WTC11 (cell line): ENCODE data around the gene RNASEH1. TPM values are rescaled to one million over a fixed set of nuclear protein-coding genes. Genes with fewer than 3 reads are reported as not detected.
"Not testable (repeated sequence)": the region's sequence is repeated elsewhere in the genome, so short reads cannot be mapped to it uniquely, and the experiment has no call there.

ENCODE experiments used
- ATAC-seq: fragments of 200-7000 bp; cut with Tn5 transposase; 2 replicates; pipeline ENCODE4 v1.10.0; 2021; ENCODE audit warnings: mild to moderate bottlenecking, moderate library complexity
- CTCF ChIA-PET: fragments of 300-600 bp; sonication (Branson Sonifier 250); formaldehyde crosslinking; loops from one replicate; lab custom pipeline; 2021; ENCODE audit warnings: antibody characterized with exemption; lab: Charles Lee
- POLR2A ChIA-PET: fragments of 350-600 bp; sonication (Branson Sonifier 250); formaldehyde crosslinking; loops from one replicate; lab custom pipeline; 2021; ENCODE audit warnings: antibody characterized with exemption; lab: Charles Lee
- DNase-seq: peaks from one replicate; pipeline ENCODE4 v3.0.0; 2021; ENCODE audit warnings: low spot score
- H3K27ac Mint-ChIP-seq: 2 replicates; pipeline ENCODE4 v1.8.0; 2021; ENCODE audit warnings: mixed read lengths
- H3K27me3 Mint-ChIP-seq: 2 replicates; pipeline ENCODE4 v1.8.0; 2021; ENCODE audit warnings: low read depth, mild to moderate bottlenecking, moderate library complexity, mixed read lengths
- H3K36me3 Mint-ChIP-seq: 2 replicates; pipeline ENCODE4 v1.8.0; 2021; ENCODE audit warnings: mixed read lengths
- H3K4me1 Mint-ChIP-seq: 2 replicates; pipeline ENCODE4 v1.8.0; 2022; ENCODE audit warnings: mixed read lengths
- H3K4me3 Mint-ChIP-seq: 2 replicates; pipeline ENCODE4 v1.8.0; 2021; ENCODE audit warnings: mild to moderate bottlenecking, moderate library complexity, mixed read lengths
- H3K9me3 Mint-ChIP-seq: 2 replicates; pipeline ENCODE4 v1.8.0; 2021; ENCODE audit warnings: mixed read lengths
- AFF4 ChIP-seq: sonication (generic); formaldehyde crosslinking; IDR thresholded peaks from 2 replicates; pipeline ENCODE4 v1.8.1; 2023; ENCODE audit warnings: mild to moderate bottlenecking, missing genetic modification reagents, borderline replicate concordance
- ATF1 ChIP-seq: sonication (generic); formaldehyde crosslinking; IDR thresholded peaks from 2 replicates; pipeline ENCODE4 v1.8.1; 2023; ENCODE audit warnings: mild to moderate bottlenecking, moderate library complexity, missing genetic modification reagents
- ATF2 ChIP-seq: sonication (generic); formaldehyde crosslinking; IDR thresholded peaks from 2 replicates; pipeline ENCODE4 v1.8.1; 2022; ENCODE audit warnings: low read depth, missing genetic modification reagents, borderline replicate concordance
- ATF6 ChIP-seq: sonication (generic); formaldehyde crosslinking; IDR thresholded peaks from 2 replicates; pipeline ENCODE4 v1.8.1; 2023; ENCODE audit warnings: mild to moderate bottlenecking, missing genetic modification reagents
- ERG ChIP-seq: fragments of 250-450 bp; sonication (Bioruptor Pico); IDR thresholded peaks from 2 replicates; pipeline ENCODE4 v1.8.0; 2021; ENCODE audit warnings: mild to moderate bottlenecking
- ESRRA ChIP-seq: sonication (generic); formaldehyde crosslinking; IDR thresholded peaks from 2 replicates; pipeline ENCODE4 v1.8.1; 2022; ENCODE audit warnings: mild to moderate bottlenecking, missing genetic modification reagents, borderline replicate concordance
- GABPB1 ChIP-seq: sonication (generic); formaldehyde crosslinking; IDR thresholded peaks from 2 replicates; pipeline ENCODE4 v1.8.1; 2023; ENCODE audit warnings: mild to moderate bottlenecking, missing genetic modification reagents
- SMAD4 ChIP-seq: sonication (generic); formaldehyde crosslinking; IDR thresholded peaks from 2 replicates; pipeline ENCODE4 v1.8.0; 2022; ENCODE audit warnings: mild to moderate bottlenecking, missing genetic modification reagents
- SOX15 ChIP-seq: fragments of 250-450 bp; sonication (Bioruptor Pico); IDR thresholded peaks from 2 replicates; pipeline ENCODE4 v1.9.0; 2021; ENCODE audit warnings: mild to moderate bottlenecking
- TEAD4 ChIP-seq: sonication (generic); formaldehyde crosslinking; IDR thresholded peaks from 2 replicates; pipeline ENCODE4 v1.8.0; 2022; ENCODE audit warnings: mild to moderate bottlenecking, missing genetic modification reagents
- ZMAT4 ChIP-seq: fragments of 250-450 bp; sonication (Bioruptor Pico); IDR thresholded peaks from 2 replicates; pipeline ENCODE4 v1.9.0; 2021; ENCODE audit warnings: mild to moderate bottlenecking
- ZNF317 ChIP-seq: sonication (generic); formaldehyde crosslinking; IDR thresholded peaks from 2 replicates; pipeline ENCODE4 v1.8.1; 2023; ENCODE audit warnings: low read depth, mild to moderate bottlenecking, moderate library complexity, missing genetic modification reagents, borderline replicate concordance
- total RNA-seq: library from RNA; stranded (reverse); gene quantifications from 3 replicates; pipeline ENCODE4 v1.2.3, GENCODE V29; 2021
- TF ChIP-seq, protein P1 (sequence below): sonication (generic); formaldehyde crosslinking; IDR thresholded peaks from 2 replicates; pipeline ENCODE4 v1.8.0; 2022; ENCODE audit warnings: missing genetic modification reagents
- TF ChIP-seq, protein P2 (sequence below): sonication (generic); formaldehyde crosslinking; IDR thresholded peaks from 2 replicates; pipeline ENCODE4 v1.8.1; 2023; ENCODE audit warnings: mild to moderate bottlenecking, missing genetic modification reagents, moderate library complexity
- TF ChIP-seq, protein P3 (sequence below): sonication (generic); formaldehyde crosslinking; IDR thresholded peaks from 2 replicates; pipeline ENCODE4 v1.8.1; 2022; ENCODE audit warnings: mild to moderate bottlenecking, missing genetic modification reagents, moderate library complexity, borderline replicate concordance
- TF ChIP-seq, protein P4 (sequence below): sonication (generic); formaldehyde crosslinking; IDR thresholded peaks from 2 replicates; pipeline ENCODE4 v1.8.0; 2022; ENCODE audit warnings: mild to moderate bottlenecking, missing genetic modification reagents

The RNASEH1 gene
- total RNA-seq, 1 experiment from 2014 or later, result 44.4 TPM

- DNase-seq, result no peak
- Mint-ChIP-seq H3K36me3 (peaks cover 12% of the 10 kb centered on the region), H3K4me1 (peaks cover 6% of the 10 kb centered on the region), H3K27me3 (no peaks in the 10 kb centered on the region), H3K27ac (no peak overlapping the region), H3K9me3 (no peaks in the 10 kb centered on the region; the same call in 1 of the 2 replicates), H3K4me3 (no peak overlapping the region)
- ChIA-PET CTCF (no interaction called here), POLR2A (no interaction called here)
- ATAC-seq, result no peak
- TF ChIP-seq AFF4 (CRISPR knock-in tag) (no peak), ZNF317 (CRISPR knock-in tag) (no peak), ZMAT4 (CRISPR knock-in tag) (no peak), TEAD4 (CRISPR knock-in tag) (no peak), ATF2 (no peak), SMAD4 (CRISPR knock-in tag) (no peak), ATF6 (no peak), ESRRA (CRISPR knock-in tag) (no peak), SOX15 (CRISPR knock-in tag) (no peak), GABPB1 (CRISPR knock-in tag) (no peak), ERG (no peak), ATF1 (CRISPR knock-in tag) (no peak)
- TF ChIP-seq, protein P1, sequence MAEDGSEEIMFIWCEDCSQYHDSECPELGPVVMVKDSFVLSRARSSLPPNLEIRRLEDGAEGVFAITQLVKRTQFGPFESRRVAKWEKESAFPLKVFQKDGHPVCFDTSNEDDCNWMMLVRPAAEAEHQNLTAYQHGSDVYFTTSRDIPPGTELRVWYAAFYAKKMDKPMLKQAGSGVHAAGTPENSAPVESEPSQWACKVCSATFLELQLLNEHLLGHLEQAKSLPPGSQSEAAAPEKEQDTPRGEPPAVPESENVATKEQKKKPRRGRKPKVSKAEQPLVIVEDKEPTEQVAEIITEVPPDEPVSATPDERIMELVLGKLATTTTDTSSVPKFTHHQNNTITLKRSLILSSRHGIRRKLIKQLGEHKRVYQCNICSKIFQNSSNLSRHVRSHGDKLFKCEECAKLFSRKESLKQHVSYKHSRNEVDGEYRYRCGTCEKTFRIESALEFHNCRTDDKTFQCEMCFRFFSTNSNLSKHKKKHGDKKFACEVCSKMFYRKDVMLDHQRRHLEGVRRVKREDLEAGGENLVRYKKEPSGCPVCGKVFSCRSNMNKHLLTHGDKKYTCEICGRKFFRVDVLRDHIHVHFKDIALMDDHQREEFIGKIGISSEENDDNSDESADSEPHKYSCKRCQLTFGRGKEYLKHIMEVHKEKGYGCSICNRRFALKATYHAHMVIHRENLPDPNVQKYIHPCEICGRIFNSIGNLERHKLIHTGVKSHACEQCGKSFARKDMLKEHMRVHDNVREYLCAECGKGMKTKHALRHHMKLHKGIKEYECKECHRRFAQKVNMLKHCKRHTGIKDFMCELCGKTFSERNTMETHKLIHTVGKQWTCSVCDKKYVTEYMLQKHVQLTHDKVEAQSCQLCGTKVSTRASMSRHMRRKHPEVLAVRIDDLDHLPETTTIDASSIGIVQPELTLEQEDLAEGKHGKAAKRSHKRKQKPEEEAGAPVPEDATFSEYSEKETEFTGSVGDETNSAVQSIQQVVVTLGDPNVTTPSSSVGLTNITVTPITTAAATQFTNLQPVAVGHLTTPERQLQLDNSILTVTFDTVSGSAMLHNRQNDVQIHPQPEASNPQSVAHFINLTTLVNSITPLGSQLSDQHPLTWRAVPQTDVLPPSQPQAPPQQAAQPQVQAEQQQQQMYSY (CRISPR knock-in tag), result no peak
- TF ChIP-seq, protein P2, sequence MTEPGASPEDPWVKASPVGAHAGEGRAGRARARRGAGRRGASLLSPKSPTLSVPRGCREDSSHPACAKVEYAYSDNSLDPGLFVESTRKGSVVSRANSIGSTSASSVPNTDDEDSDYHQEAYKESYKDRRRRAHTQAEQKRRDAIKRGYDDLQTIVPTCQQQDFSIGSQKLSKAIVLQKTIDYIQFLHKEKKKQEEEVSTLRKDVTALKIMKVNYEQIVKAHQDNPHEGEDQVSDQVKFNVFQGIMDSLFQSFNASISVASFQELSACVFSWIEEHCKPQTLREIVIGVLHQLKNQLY, result no peak
- TF ChIP-seq, protein P3, sequence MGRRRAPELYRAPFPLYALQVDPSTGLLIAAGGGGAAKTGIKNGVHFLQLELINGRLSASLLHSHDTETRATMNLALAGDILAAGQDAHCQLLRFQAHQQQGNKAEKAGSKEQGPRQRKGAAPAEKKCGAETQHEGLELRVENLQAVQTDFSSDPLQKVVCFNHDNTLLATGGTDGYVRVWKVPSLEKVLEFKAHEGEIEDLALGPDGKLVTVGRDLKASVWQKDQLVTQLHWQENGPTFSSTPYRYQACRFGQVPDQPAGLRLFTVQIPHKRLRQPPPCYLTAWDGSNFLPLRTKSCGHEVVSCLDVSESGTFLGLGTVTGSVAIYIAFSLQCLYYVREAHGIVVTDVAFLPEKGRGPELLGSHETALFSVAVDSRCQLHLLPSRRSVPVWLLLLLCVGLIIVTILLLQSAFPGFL, result no peak
- TF ChIP-seq, protein P4, sequence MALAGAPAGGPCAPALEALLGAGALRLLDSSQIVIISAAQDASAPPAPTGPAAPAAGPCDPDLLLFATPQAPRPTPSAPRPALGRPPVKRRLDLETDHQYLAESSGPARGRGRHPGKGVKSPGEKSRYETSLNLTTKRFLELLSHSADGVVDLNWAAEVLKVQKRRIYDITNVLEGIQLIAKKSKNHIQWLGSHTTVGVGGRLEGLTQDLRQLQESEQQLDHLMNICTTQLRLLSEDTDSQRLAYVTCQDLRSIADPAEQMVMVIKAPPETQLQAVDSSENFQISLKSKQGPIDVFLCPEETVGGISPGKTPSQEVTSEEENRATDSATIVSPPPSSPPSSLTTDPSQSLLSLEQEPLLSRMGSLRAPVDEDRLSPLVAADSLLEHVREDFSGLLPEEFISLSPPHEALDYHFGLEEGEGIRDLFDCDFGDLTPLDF, result no peak
Observed at GRCh38 chr2:3571284-3571683, 13.2 kb upstream of the RNASEH1 start.

GRCh38 chr2:3569656-3570055 lies 11.5 kb upstream of the RNASEH1 start:
- H3K4me3 Mint-ChIP-seq, CTCF ChIA-PET, H3K36me3 Mint-ChIP-seq, DNase-seq, ATAC-seq, H3K27ac Mint-ChIP-seq, POLR2A ChIA-PET, H3K9me3 Mint-ChIP-seq, H3K4me1 Mint-ChIP-seq, H3K27me3 Mint-ChIP-seq: not testable (repeated sequence)
